HG02840 (cell line): ENCODE data around the gene KIF21A.
"Not testable (repeated sequence)": the region's sequence is repeated elsewhere in the genome, so short reads cannot be mapped to it uniquely, and the experiment has no call there.

ENCODE experiments used
- ATAC-seq: cut with Tn5 transposase; IDR thresholded peaks from one replicate; pipeline ENCODE4 v1.9.1; 2021; ENCODE audit warnings: mild to moderate bottlenecking, moderate library complexity, moderate number of reproducible peaks; ENCODE audit not compliant: unreplicated experiment, low FRiP score

Gene KIF21A

GRCh38 chr12:39352471-39353017 lies 90.4 kb downstream of the KIF21A start:
- ATAC-seq = no peak

DNA sequence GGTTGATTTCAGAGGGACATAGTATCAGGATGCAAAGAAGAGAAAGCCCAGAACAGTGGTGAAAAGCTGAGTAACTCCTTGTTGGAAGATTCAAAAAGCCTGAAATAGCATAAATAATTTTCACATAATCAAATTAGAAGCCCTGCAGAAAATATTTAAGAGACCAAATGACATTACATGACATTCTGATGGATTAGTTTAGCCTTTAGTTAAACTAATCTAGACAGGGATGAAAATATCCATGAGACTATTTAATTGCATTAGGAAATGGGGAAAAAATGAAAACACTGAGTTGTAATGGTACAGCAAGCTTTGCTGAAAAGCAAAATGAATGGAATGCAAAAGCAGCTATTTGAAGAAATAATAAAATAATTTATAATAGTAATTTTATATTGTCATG lies 91.8 kb downstream of the KIF21A start:
- ATAC-seq = no peak

- no peak for ATAC-seq
Measured at GRCh38 chr12:39348941-39349626, 93.8 kb downstream of the KIF21A start.

DNA sequence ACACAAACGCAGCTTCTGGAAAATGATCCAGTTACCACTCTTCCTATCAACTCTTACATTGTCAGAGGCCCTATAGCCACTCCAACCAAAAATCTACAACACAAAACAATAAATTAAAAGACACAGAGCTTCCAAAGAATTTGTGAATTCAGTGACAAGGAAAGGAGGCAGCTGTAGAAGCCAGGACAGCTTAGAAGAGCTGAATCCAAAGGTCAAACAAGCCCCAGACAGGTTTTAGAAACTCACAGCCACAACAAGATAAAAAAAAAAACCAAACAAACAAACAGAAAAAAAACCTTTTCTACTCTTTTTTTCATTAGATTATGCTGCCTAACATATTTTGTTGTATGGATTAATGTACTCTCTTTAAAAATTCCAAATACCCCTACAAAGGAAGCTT lies 94.4 kb downstream of the KIF21A start:
- no peak for ATAC-seq

DNA sequence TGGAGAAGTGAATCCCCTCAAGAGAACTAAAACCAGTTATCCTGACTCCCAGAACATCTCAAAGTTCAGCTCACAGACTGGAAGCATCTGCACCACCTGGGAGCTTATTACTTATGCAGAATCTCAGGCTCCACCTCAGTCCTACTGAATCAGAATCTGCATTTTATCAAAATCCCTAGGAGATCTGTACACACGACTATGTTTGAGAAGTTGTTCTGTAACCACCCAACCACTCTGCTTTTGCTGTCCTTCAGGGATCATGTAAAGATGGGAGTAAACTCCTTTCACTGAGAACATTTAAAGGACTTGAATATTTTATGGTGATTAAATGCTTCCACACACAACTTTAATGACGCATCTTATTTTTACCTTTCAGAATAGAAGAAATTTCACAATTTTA lies 98.0 kb downstream of the KIF21A start:
- ATAC-seq = no peak

GRCh38 chr12:39343665-39344064 lies 99.3 kb downstream of the KIF21A start:
- ATAC-seq = no peak

GRCh38 chr12:39341761-39342160 lies 101.2 kb downstream of the KIF21A start:
- ATAC-seq = no peak

DNA sequence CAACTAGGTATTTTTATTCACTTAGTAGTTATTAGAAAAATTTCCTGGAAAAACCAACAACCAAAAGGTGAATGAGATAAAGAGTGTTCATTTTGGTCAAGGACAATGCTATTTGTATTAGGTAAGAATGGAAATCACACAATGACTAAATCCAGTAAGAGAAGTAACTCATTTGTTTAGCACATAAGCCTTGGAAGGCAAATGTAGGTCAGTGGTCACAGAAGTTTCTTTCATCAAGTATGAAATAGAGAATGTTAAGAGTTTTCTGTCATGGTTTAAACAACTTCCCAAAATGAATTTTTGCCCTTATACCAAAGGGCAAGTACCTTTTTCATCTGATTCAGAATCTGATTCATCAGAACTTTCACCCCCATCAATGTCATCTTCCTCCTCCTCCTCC lies 101.7 kb downstream of the KIF21A start:
- no peak for ATAC-seq

GRCh38 chr12:39332661-39333175 lies 110.2 kb downstream of the KIF21A start:
- no peak for ATAC-seq

- ATAC-seq = no peak
Measured at GRCh38 chr12:39331539-39332261, 111.2 kb downstream of the KIF21A start.

DNA sequence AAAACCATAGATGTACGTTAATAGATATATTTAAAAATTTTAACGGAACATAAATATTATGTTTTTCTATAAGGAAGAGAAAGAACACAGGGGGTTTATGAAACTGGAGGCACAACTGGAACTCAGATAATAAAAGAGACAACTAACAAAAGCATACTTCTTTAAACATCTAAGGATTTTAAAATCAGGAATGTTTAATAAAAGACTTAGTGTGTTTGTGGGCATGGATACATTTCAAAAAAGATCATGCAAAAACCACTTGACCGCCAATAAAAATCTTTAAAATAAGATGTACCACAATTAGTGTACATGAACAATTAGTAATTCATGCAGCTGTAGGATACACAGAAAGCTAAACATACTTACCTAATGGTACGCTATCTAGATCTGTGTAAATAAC lies 113.0 kb downstream of the KIF21A start:
- ATAC-seq = no peak

GRCh38 chr12:39329018-39329417 lies 113.9 kb downstream of the KIF21A start:
- no peak for ATAC-seq

DNA sequence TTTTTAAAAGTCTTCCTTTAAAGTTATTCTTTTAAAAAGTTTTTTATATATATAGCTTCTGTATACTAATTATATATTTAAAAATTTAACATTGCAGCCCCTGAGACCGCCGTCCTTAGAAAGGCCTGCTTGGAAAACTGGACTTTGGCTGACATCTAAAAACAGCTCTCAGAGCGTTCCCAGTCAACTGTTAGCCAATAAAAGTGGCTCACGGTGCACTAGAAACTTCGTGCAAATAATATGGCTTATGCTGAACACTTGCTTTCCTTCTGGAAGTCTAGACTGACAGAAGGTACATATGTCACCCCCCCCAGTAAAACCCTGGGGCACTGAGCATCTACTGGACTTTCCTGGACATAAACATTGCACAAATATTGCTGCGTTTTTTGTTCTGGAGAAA lies 115.0 kb downstream of the KIF21A start:
- no peak for ATAC-seq

DNA sequence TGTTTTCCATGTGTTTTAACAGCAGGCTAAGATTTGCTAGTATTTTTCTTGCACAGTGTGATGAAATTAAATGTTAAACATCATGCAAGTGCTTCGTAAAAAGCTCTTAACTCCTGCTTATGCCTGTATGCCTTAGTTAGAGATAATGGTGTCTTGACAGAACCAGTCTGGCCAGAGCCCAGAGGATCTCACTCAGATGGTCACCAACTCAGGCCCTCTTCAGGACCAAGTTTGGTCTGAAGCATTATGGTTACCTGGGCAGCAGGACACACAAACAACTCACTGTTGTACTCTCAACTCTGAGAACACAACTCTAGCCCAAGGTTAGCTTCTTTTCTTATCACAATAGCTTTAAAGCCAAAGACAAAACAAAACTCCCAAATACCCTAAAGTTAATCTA lies 115.4 kb downstream of the KIF21A start:
- ATAC-seq = no peak

- no peak for ATAC-seq
Measured at GRCh38 chr12:39319180-39319579, 123.7 kb downstream of the KIF21A start.

GRCh38 chr12:39314547-39314946 lies 128.4 kb downstream of the KIF21A start:
- no peak for ATAC-seq

- ATAC-seq = no peak
Measured at GRCh38 chr12:39309516-39309915, 133.4 kb downstream of the KIF21A start.

GRCh38 chr12:39301422-39301821 lies 141.5 kb downstream of the KIF21A start:
- no peak for ATAC-seq

- ATAC-seq = no peak
Measured at GRCh38 chr12:39300799-39301198, 142.1 kb downstream of the KIF21A start.

GRCh38 chr12:39297891-39298290 lies 145.0 kb downstream of the KIF21A start:
- ATAC-seq = no peak

DNA sequence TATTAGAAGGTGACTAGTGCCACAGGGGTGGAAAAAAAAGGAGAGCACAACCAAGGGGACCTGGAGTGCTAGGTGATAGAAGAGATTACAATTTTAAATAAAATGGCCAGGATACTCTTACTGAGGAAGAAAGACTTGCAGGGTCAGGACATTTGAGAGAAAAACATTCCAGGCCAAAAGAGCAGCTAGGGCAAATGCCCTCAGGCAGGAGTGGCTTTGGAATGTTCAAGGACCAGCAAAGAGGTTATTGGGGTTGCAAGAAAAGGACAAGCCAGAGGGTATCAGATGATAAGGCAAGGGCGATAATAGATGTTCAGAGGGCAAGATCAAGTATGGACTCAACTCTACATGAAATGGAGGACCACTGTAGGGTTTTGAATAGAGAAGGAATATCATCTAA lies 146.4 kb downstream of the KIF21A start:
- ATAC-seq = no peak

- ATAC-seq = not testable (repeated sequence)
Measured at GRCh38 chr12:39295593-39295992, 147.3 kb downstream of the KIF21A start.
